ENCODE results near the gene NUMBL. TPM values are rescaled to one million over a fixed set of nuclear protein-coding genes. Genes with fewer than 3 reads are reported as not detected.

Gene NUMBL
- total and polyA plus RNA-seq, 2 experiments from 2014 or later, result 13.8 to 21.7 TPM

- no peak for TF ChIP-seq CTCF (IDR thresholded peaks at IDR 0.05; ENCODE audit: low read depth, low read length)
- no peaks in the 10 kb centered on the region for H3K9me3 ChIP-seq (ENCODE audit: low read depth)
- H3K4me3 ChIP-seq, result no peak overlapping the region
- DNase-seq (ENCODE audit: low read depth in 1 of 2, low spot score in 1 of 2), result no peak
- H3K27ac ChIP-seq, result no peak overlapping the region
- no peaks in the 10 kb centered on the region for H3K4me1 ChIP-seq (ENCODE audit: low read depth)
- peaks cover 17% of the 10 kb centered on the region for H3K36me3 ChIP-seq
- no peaks in the 10 kb centered on the region for H3K27me3 ChIP-seq
Measured at GRCh38 chr19:40672573-40673299, 17.7 kb downstream of the NUMBL start.

GRCh38 chr19:40672038-40672437 is 18.4 kb downstream of the NUMBL start:
- Histone ChIP-seq H3K36me3 (peaks cover 15% of the 10 kb centered on the region), H3K27ac (no peak overlapping the region), H3K4me3 (no peak overlapping the region), H3K27me3 (no peaks in the 10 kb centered on the region), H3K4me1 (ENCODE audit: low read depth) (no peaks in the 10 kb centered on the region), H3K9me3 (ENCODE audit: low read depth) (no peaks in the 10 kb centered on the region)
- TF ChIP-seq CTCF (IDR thresholded peaks at IDR 0.05; ENCODE audit: low read depth, low read length), result no peak
- no peak for DNase-seq (ENCODE audit: low read depth in 1 of 2, low spot score in 1 of 2)

- Histone ChIP-seq H3K4me3 (no peak overlapping the region), H3K4me1 (ENCODE audit: low read depth) (no peaks in the 10 kb centered on the region), H3K36me3 (peaks cover 12% of the 10 kb centered on the region), H3K27me3 (no peaks in the 10 kb centered on the region), H3K27ac (no peak overlapping the region), H3K9me3 (ENCODE audit: low read depth) (no peaks in the 10 kb centered on the region)
- DNase-seq (ENCODE audit: low read depth in 1 of 2, low spot score in 1 of 2), result no peak
- TF ChIP-seq CTCF (IDR thresholded peaks at IDR 0.05; ENCODE audit: low read depth, low read length), result no peak
Measured at GRCh38 chr19:40671404-40671803, 19.0 kb downstream of the NUMBL start.

GRCh38 chr19:40668991-40669614 is 21.3 kb downstream of the NUMBL start:
- Histone ChIP-seq H3K27me3 (no peaks in the 10 kb centered on the region), H3K4me3 (no peak overlapping the region), H3K27ac (no peak overlapping the region), H3K4me1 (ENCODE audit: low read depth) (no peaks in the 10 kb centered on the region), H3K9me3 (ENCODE audit: low read depth) (no peaks in the 10 kb centered on the region), H3K36me3 (peaks cover 5% of the 10 kb centered on the region)
- no peak for TF ChIP-seq CTCF (IDR thresholded peaks at IDR 0.05; ENCODE audit: low read depth, low read length)
- DNase-seq (ENCODE audit: low read depth in 1 of 2, low spot score in 1 of 2), result no peak

- TF ChIP-seq CTCF (IDR thresholded peaks at IDR 0.05; ENCODE audit: low read depth, low read length), result no peak
- peaks cover 5% of the 10 kb centered on the region for H3K36me3 ChIP-seq
- no peaks in the 10 kb centered on the region for H3K9me3 ChIP-seq (ENCODE audit: low read depth)
- H3K27me3 ChIP-seq, result no peaks in the 10 kb centered on the region
- H3K4me1 ChIP-seq (ENCODE audit: low read depth), result no peaks in the 10 kb centered on the region
- no peak for DNase-seq (ENCODE audit: low read depth in 1 of 2, low spot score in 1 of 2)
- H3K4me3 ChIP-seq, result no peak overlapping the region
- H3K27ac ChIP-seq, result no peak overlapping the region
Measured at GRCh38 chr19:40667602-40668001, 22.8 kb downstream of the NUMBL start.
